B cell (primary cell): ENCODE results near the gene NEGR1. TPM values are rescaled to one million over a fixed set of nuclear protein-coding genes. Genes with fewer than 3 reads are reported as not detected.

Experiments used
- ATAC-seq: fragments of 200-7000 bp; cut with Tn5 transposase; one replicate; pipeline ENCODE4 v1.10.0; 2021; ENCODE audit warnings: low read depth, mild to moderate bottlenecking, moderate number of reproducible peaks, moderate library complexity
- CTCF ChIA-PET: fragments of 350-600 bp; sonication (Branson Sonifier 250); formaldehyde crosslinking; loops from one replicate; lab custom pipeline; 2021; ENCODE audit warnings: antibody characterized with exemption, inconsistent platforms; lab: Charles Lee
- POLR2A ChIA-PET: fragments of 350-600 bp; sonication (Branson Sonifier 250); formaldehyde crosslinking; loops from one replicate; lab custom pipeline; 2021; ENCODE audit warnings: antibody characterized with exemption; lab: Charles Lee
- DNase-seq: peaks from one replicate; pipeline ENCODE4 v3.0.0; 2013
- H2AFZ ChIP-seq: 2 replicates; pipeline ENCODE4 v1.6.1; 2012; ENCODE audit warnings: mild to moderate bottlenecking, low read depth, low read length; ENCODE audit not compliant: insufficient read depth, poor library complexity, severe bottlenecking
- H3K27ac ChIP-seq, 2 donors: 1 replicate in 1 of 2; 2 replicates in 1 of 2; pipeline ENCODE4 v1.5.1; 2012 to 2013; ENCODE audit warnings: low read length in 2 of 2, mild to moderate bottlenecking in 2 of 2, moderate library complexity in 1 of 2
- H3K27me3 ChIP-seq, 4 experiments: fragments of 200-600 bp in 1 of 4; sonication (generic) in 1 of 4; replicated peaks in 1 of 4; 1 replicate in 2 of 4; 2 replicates in 2 of 4; pipeline versions ENCODE4 v1.6.1 to v1.7.0; 2013 to 2016; ENCODE audit warnings: low read length in 3 of 4, mild to moderate bottlenecking in 2 of 4, mixed read lengths in 1 of 4, moderate library complexity in 1 of 4; ENCODE audit not compliant: insufficient read depth in 4 of 4, control insufficient read depth in 3 of 4; ENCODE audit errors: control extremely low read depth in 1 of 4
- H3K36me3 ChIP-seq, 2 experiments: replicated peaks in 1 of 2; 1 replicate in 1 of 2; 2 replicates in 1 of 2; pipeline versions ENCODE4 v1.6.1 to v1.7.1; 2013; ENCODE audit warnings: low read length in 1 of 2; ENCODE audit not compliant: insufficient read depth in 2 of 2, control insufficient read depth in 1 of 2; ENCODE audit errors: control extremely low read depth in 1 of 2, extremely low read depth in 1 of 2
- H3K4me1 ChIP-seq, 2 donors: fragments of 200-600 bp in 1 of 2; sonication (generic) in 1 of 2; 1 replicate in 1 of 2; 2 replicates in 1 of 2; pipeline versions ENCODE4 v1.5.1 to v1.6.1; 2013 to 2017; ENCODE audit warnings: low read length in 2 of 2; ENCODE audit not compliant: control insufficient read depth in 2 of 2, insufficient read depth in 2 of 2
- H3K4me2 ChIP-seq: replicated peaks from 2 replicates; pipeline ENCODE3; 2012; ENCODE audit warnings: mild to moderate bottlenecking, low read depth, low read length; ENCODE audit not compliant: poor library complexity, severe bottlenecking
- H3K4me3 ChIP-seq, 5 experiments: fragments of 200-600 bp in 1 of 5; sonication (generic) in 1 of 5; 1 replicate in 3 of 5; 2 replicates in 2 of 5; pipeline versions ENCODE4 v1.5.1 to v1.7.0; 2011 to 2016; ENCODE audit warnings: low read length in 4 of 5, mild to moderate bottlenecking in 4 of 5, low read depth in 2 of 5, control low read depth in 1 of 5, moderate library complexity in 1 of 5; ENCODE audit not compliant: insufficient read depth in 1 of 5; ENCODE audit errors: control extremely low read depth in 1 of 5, extremely low read depth in 1 of 5
- H3K79me2 ChIP-seq: fragments of 200-600 bp; sonication (generic); one replicate; pipeline ENCODE4 v1.6.0; 2016; ENCODE audit warnings: low read length; ENCODE audit not compliant: control insufficient read depth, insufficient read depth
- H3K9ac ChIP-seq: fragments of 200-600 bp; sonication (generic); 2 replicates; pipeline ENCODE4 v1.6.1; 2017; ENCODE audit warnings: mild to moderate bottlenecking, low read length, moderate library complexity
- H3K9me3 ChIP-seq, 3 donors: one replicate each; pipeline versions ENCODE4 v1.6.1 to v1.7.1; 2013; ENCODE audit warnings: low read length in 2 of 3; ENCODE audit not compliant: control insufficient read depth in 2 of 3, insufficient read depth in 1 of 3; ENCODE audit errors: control extremely low read depth in 1 of 3
- H4K20me1 ChIP-seq: 2 replicates; pipeline ENCODE4 v1.6.0; 2012; ENCODE audit warnings: mild to moderate bottlenecking, low read length; ENCODE audit not compliant: insufficient read depth, control insufficient read depth, poor library complexity, severe bottlenecking
- H3K27ac Mint-ChIP-seq: one replicate; pipeline ENCODE4 v1.8.0; 2021; ENCODE audit warnings: mixed read lengths
- H3K27me3 Mint-ChIP-seq: one replicate; pipeline ENCODE4 v1.8.0; 2021; ENCODE audit warnings: mixed read lengths
- H3K4me1 Mint-ChIP-seq: one replicate; pipeline ENCODE4 v1.8.0; 2021; ENCODE audit warnings: mixed read lengths
- H3K4me3 Mint-ChIP-seq: one replicate; pipeline ENCODE4 v1.8.0; 2021; ENCODE audit warnings: mixed read lengths
- H3K9me3 Mint-ChIP-seq: one replicate; pipeline ENCODE4 v1.8.0; 2022; ENCODE audit warnings: mixed read lengths; ENCODE audit not compliant: insufficient read depth
- CTCF ChIP-seq: fragments of 200-600 bp; IDR thresholded peaks from one replicate; pipeline ENCODE4 v1.8.0; 2022; ENCODE audit warnings: antibody characterized with exemption, mild to moderate bottlenecking
- EZH2 ChIP-seq: IDR thresholded peaks from 2 replicates; pipeline ENCODE4 v1.6.1; 2012; ENCODE audit warnings: borderline replicate concordance, low read depth, mild to moderate bottlenecking, moderate library complexity, low read length; ENCODE audit not compliant: insufficient read depth, poor library complexity, severe bottlenecking
- WGBS: methylation state at CpG from one replicate; pipeline ENCODE4 v1.1.5; 2013; ENCODE audit warnings: missing lambda C conversion rate; ENCODE audit not compliant: insufficient coverage; 5-methylcytosine and 5-hydroxymethylcytosine counted together
- intact Hi-C: fragments of 100-400 bp; cut with micrococcal nuclease; formaldehyde crosslinking; loops from one replicate; pipeline ENCODE4 v1.10.0; 2022
- polyA plus RNA-seq: library from polyadenylated mRNA; depleted of rRNA; stranded (reverse); fragments of >200 nt; gene quantifications from 2 replicates; pipeline ENCODE4 v1.2.3, GENCODE V29; 2012
- total RNA-seq, 2 donors: library from RNA; stranded (reverse); fragments of 120-200 nt in 1 of 2; gene quantifications; 1 replicate in 1 of 2; 2 replicates in 1 of 2; pipeline versions ENCODE4 v1.2.3 to v1.2.4, GENCODE V29; 2013 to 2022

NEGR1 gene
- total and polyA plus RNA-seq, 2 donors (not counting 1 experiment from before 2014, with no cell fraction given), result 0.01 TPM; not detected in 1

- 73% methylated on average over 2 of the region's 2 CpGs for WGBS
These were observed 439.3 kb downstream of the NEGR1 start for GRCh38 chr1:71843012-71843411.

GRCh38 chr1:71839876-71840275 lies 442.5 kb downstream of the NEGR1 start:
- Histone ChIP-seq H2AFZ (no peak overlapping the region), H3K79me2 (no peaks in the 10 kb centered on the region), H3K36me3 (no peaks in the 10 kb centered on the region), H3K4me1 (peaks cover 2 to 3% of the 10 kb centered on the region in 2 donors), H3K27me3 (no peaks in the 10 kb centered on the region), H3K9ac (no peak overlapping the region), H3K4me2 (no peak overlapping the region), H3K9me3 (no peaks in the 10 kb centered on the region), H3K4me3 (no peak overlapping the region), H3K27ac (no peak overlapping the region), H4K20me1 (no peaks in the 10 kb centered on the region)
- WGBS, result no CpG with 5 or more reads among the region's 4 CpGs
- Mint-ChIP-seq H3K27me3 (no peaks in the 10 kb centered on the region), H3K9me3 (no peaks in the 10 kb centered on the region), H3K4me3 (no peak overlapping the region), H3K4me1 (peaks cover 7% of the 10 kb centered on the region), H3K27ac (no peak overlapping the region)
- ATAC-seq, result no peak
- ChIA-PET CTCF (no interaction called here), POLR2A (no interaction called here)
- intact Hi-C loops, result no loop called here
- TF ChIP-seq EZH2 (no peak), CTCF (no peak)
- DNase-seq, result no peak

More at GRCh38 chr1:71843012-71843411, 439.3 kb downstream of the NEGR1 start:
- no peaks in the 10 kb centered on the region for H3K36me3 ChIP-seq
- intact Hi-C loops, result no loop called here
- H3K27ac ChIP-seq, result no peak overlapping the region
- no peak for TF ChIP-seq EZH2
- TF ChIP-seq CTCF, result no peak
- H4K20me1 ChIP-seq, result no peaks in the 10 kb centered on the region
- no peaks in the 10 kb centered on the region for H3K27me3 ChIP-seq
- H3K9me3 ChIP-seq, result no peaks in the 10 kb centered on the region
- ChIA-PET CTCF (no interaction called here), POLR2A (no interaction called here)
- no peaks in the 10 kb centered on the region for H3K4me1 ChIP-seq
- no peaks in the 10 kb centered on the region for H3K79me2 ChIP-seq
- no peak overlapping the region for H3K9ac ChIP-seq
- Mint-ChIP-seq H3K4me3 (no peak overlapping the region), H3K4me1 (no peaks in the 10 kb centered on the region), H3K27me3 (no peaks in the 10 kb centered on the region), H3K9me3 (no peaks in the 10 kb centered on the region), H3K27ac (no peak overlapping the region)
- DNase-seq (no peak), ATAC-seq (no peak)
- H3K4me3 ChIP-seq, result no peak overlapping the region
- H3K4me2 ChIP-seq, result no peak overlapping the region
- no peak overlapping the region for H2AFZ ChIP-seq
